ENCODE data around the gene GP2. TPM values are rescaled to one million over a fixed set of nuclear protein-coding genes. Genes with fewer than 3 reads are reported as not detected.
A peak's percentile ranks its signal among the peaks of the same experiment; 100 is the strongest.

The GP2 gene
- total RNA-seq, 3 donors from 2014 or later, result 0.85 to 6.2 (median 2.5) TPM

DNA sequence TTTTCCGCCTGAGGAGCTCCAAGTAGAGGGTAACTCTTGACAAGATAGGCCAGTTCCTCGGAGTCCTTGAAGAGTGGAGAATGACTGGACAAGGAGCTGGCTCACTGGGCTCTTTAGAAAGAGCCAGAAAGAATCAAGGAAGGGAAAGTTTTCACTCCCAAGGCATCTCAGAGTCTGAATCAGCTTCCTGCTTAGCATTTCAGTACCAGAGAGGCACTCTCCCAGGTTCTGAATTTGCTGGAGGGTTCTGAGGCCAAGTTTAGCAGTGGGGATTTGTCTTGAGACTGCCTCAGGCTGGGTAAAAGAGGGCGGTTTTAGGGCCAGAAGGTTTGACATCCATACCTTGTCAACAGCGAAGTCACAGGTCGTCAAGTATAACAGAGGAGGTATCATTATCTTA is 25.5 kb downstream of the GP2 start:
- Histone ChIP-seq H3K4me1 (ENCODE audit: low read depth) (no peaks in the 10 kb centered on the region), H3K4me3 (no peak overlapping the region), H3K36me3 (ENCODE audit: low read depth) (no peaks in the 10 kb centered on the region), H3K9me3 (no peaks in the 10 kb centered on the region)
- intact Hi-C loops (cut with DNase I, micrococcal nuclease), result loop anchor here (2.0 to 10.0 kb wide), 2 partner anchors 387 to 395 kb away; no protein-coding TSS in a partner anchor
- ATAC-seq (no peak), DNase-seq (no peak)
- TF ChIP-seq CTCF (IDR thresholded peaks at IDR 0.05), result no peak

GRCh38 chr16:20300312-20301097 is 26.8 kb downstream of the GP2 start:
- intact Hi-C loops (cut with DNase I, micrococcal nuclease), result loop anchor here (2.0 to 10.0 kb wide), 2 partner anchors 386 to 394 kb away; no protein-coding TSS in a partner anchor
- DNase-seq, result peak in 2 of 3 donors; percentile 51 to 52

DNA sequence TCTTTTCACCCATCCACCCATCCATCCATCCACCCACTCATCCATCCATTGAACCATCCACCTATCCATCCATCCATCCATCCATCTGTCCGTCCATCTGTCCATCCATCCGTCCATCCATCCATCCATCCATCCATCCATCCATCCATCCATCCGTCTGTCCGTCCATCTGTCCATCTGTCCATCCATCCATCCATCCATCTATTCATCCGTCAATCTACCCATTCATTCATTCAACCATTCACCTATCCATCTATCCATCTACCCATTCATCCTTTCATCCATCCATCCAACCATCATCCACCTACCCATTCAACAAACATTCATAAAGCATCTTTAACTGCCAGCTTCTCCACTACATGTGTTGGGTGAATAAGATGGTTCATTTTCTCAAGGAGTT is 28.9 kb downstream of the GP2 start:
- H3K36me3 ChIP-seq (ENCODE audit: low read depth), result no peaks in the 10 kb centered on the region
- intact Hi-C loops (cut with DNase I, micrococcal nuclease), result no loop called here
- DNase-seq (no peak), ATAC-seq (no peak)
- no peak for TF ChIP-seq CTCF (IDR thresholded peaks at IDR 0.05)
- no peaks in the 10 kb centered on the region for H3K4me1 ChIP-seq (ENCODE audit: low read depth)
- no peaks in the 10 kb centered on the region for H3K9me3 ChIP-seq
- H3K4me3 ChIP-seq, result no peak overlapping the region

More at GRCh38 chr16:20300312-20301097, 26.8 kb downstream of the GP2 start:
- ATAC-seq, result peak; percentile 92
- peak; percentile 45 for TF ChIP-seq CTCF (IDR thresholded peaks at IDR 0.05)
- H3K4me1 ChIP-seq (ENCODE audit: low read depth), result no peaks in the 10 kb centered on the region
- no peaks in the 10 kb centered on the region for H3K9me3 ChIP-seq
- no peak overlapping the region for H3K4me3 ChIP-seq
- H3K36me3 ChIP-seq (ENCODE audit: low read depth), result no peaks in the 10 kb centered on the region

- DNase-seq, result no peak
- no peak for ATAC-seq
- Histone ChIP-seq H3K4me1 (ENCODE audit: low read depth) (no peaks in the 10 kb centered on the region), H3K4me3 (no peak overlapping the region), H3K36me3 (ENCODE audit: low read depth) (no peaks in the 10 kb centered on the region), H3K9me3 (no peaks in the 10 kb centered on the region)
- intact Hi-C loops (cut with DNase I, micrococcal nuclease), result no loop called here
- TF ChIP-seq CTCF (IDR thresholded peaks at IDR 0.05), result no peak
Measured at GRCh38 chr16:20291208-20292206, 35.8 kb downstream of the GP2 start.

- ATAC-seq (no peak), DNase-seq (no peak)
- no peaks in the 10 kb centered on the region for H3K36me3 ChIP-seq (ENCODE audit: low read depth)
- TF ChIP-seq CTCF (IDR thresholded peaks at IDR 0.05), result no peak
- H3K4me1 ChIP-seq (ENCODE audit: low read depth), result no peaks in the 10 kb centered on the region
- no peak overlapping the region for H3K4me3 ChIP-seq
- intact Hi-C loops (cut with DNase I, micrococcal nuclease), result no loop called here
- H3K9me3 ChIP-seq, result no peaks in the 10 kb centered on the region
Measured at GRCh38 chr16:20289571-20289970, 37.7 kb downstream of the GP2 start.
